ENCODE measurements around the gene CXCR5.

The CXCR5 gene

GRCh38 chr11:118873804-118874203, 9.9 kb upstream of the CXCR5 start:
- H3K9me3 ChIP-seq (ENCODE audit: control insufficient read depth, low read length) = no peaks in the 10 kb centered on the region
- H3K4me1 ChIP-seq (ENCODE audit: control insufficient read depth, insufficient read depth, low read length, poor library complexity, severe bottlenecking) = peaks cover 71% of the 10 kb centered on the region
- no peaks in the 10 kb centered on the region for H3K36me3 ChIP-seq (ENCODE audit: control insufficient read depth, insufficient read depth, low read length)
- DNase-seq = no peak
- no peaks in the 10 kb centered on the region for H3K27me3 ChIP-seq (replicated peaks; ENCODE audit: control insufficient read depth, insufficient read depth, low read length, poor library complexity, severe bottlenecking)
- H3K27ac ChIP-seq (ENCODE audit: insufficient read depth, low read length, poor library complexity, severe bottlenecking) = peak overlapping the region; percentile 23
- H3K4me3 ChIP-seq (ENCODE audit: insufficient read depth, low read depth, low read length, poor library complexity, severe bottlenecking) = no peak overlapping the region

DNA sequence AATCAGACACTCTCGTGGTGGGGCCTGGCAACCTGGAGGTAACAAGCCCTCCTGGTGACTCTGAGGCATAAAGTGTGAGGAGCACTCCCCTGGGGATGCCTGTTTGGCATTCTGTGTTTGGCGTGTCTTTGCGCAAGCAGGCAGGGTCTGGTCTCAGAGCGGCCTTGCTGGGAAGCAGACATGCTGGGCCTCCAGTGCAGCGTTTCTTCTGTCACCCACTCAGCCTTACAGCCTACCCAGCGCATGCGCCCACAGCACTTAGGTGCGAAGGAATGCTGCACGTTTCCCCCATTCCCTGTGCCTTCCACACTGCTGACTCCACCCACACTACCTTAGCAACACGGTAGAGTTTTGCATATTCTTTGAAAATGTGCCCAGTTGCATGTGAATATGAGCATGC, 7.4 kb upstream of the CXCR5 start:
- H3K27me3 ChIP-seq (replicated peaks; ENCODE audit: control insufficient read depth, insufficient read depth, low read length, poor library complexity, severe bottlenecking) = no peaks in the 10 kb centered on the region
- DNase-seq = no peak
- no peaks in the 10 kb centered on the region for H3K9me3 ChIP-seq (ENCODE audit: control insufficient read depth, low read length)
- peak overlapping the region; percentile 80 for H3K27ac ChIP-seq (ENCODE audit: insufficient read depth, low read length, poor library complexity, severe bottlenecking)
- peaks cover 65% of the 10 kb centered on the region for H3K4me1 ChIP-seq (ENCODE audit: control insufficient read depth, insufficient read depth, low read length, poor library complexity, severe bottlenecking)
- H3K4me3 ChIP-seq (ENCODE audit: insufficient read depth, low read depth, low read length, poor library complexity, severe bottlenecking) = peak overlapping the region; percentile 9
- H3K36me3 ChIP-seq (ENCODE audit: control insufficient read depth, insufficient read depth, low read length) = no peaks in the 10 kb centered on the region

GRCh38 chr11:118877487-118878162, 6.1 kb upstream of the CXCR5 start:
- H3K27me3 ChIP-seq (replicated peaks; ENCODE audit: control insufficient read depth, insufficient read depth, low read length, poor library complexity, severe bottlenecking) = no peaks in the 10 kb centered on the region
- peaks cover 67% of the 10 kb centered on the region for H3K4me1 ChIP-seq (ENCODE audit: control insufficient read depth, insufficient read depth, low read length, poor library complexity, severe bottlenecking)
- no peaks in the 10 kb centered on the region for H3K36me3 ChIP-seq (ENCODE audit: control insufficient read depth, insufficient read depth, low read length)
- peak overlapping the region; percentile 80 for H3K27ac ChIP-seq (ENCODE audit: insufficient read depth, low read length, poor library complexity, severe bottlenecking)
- no peak for DNase-seq
- no peaks in the 10 kb centered on the region for H3K9me3 ChIP-seq (ENCODE audit: control insufficient read depth, low read length)
- H3K4me3 ChIP-seq (ENCODE audit: insufficient read depth, low read depth, low read length, poor library complexity, severe bottlenecking) = no peak overlapping the region

GRCh38 chr11:118878163-118878563, 5.5 kb upstream of the CXCR5 start:
- H3K4me1 ChIP-seq (ENCODE audit: control insufficient read depth, insufficient read depth, low read length, poor library complexity, severe bottlenecking) = peaks cover 63% of the 10 kb centered on the region
- no peak overlapping the region for H3K4me3 ChIP-seq (ENCODE audit: insufficient read depth, low read depth, low read length, poor library complexity, severe bottlenecking)

GRCh38 chr11:118881228-118881627, 2.5 kb upstream of the CXCR5 start:
- Histone ChIP-seq H3K9me3 (ENCODE audit: control insufficient read depth, low read length) (no peaks in the 10 kb centered on the region), H3K36me3 (ENCODE audit: control insufficient read depth, insufficient read depth, low read length) (no peaks in the 10 kb centered on the region), H3K4me1 (ENCODE audit: control insufficient read depth, insufficient read depth, low read length, poor library complexity, severe bottlenecking) (peaks cover 54% of the 10 kb centered on the region), H3K4me3 (ENCODE audit: insufficient read depth, low read depth, low read length, poor library complexity, severe bottlenecking) (no peak overlapping the region), H3K27me3 (replicated peaks; ENCODE audit: control insufficient read depth, insufficient read depth, low read length, poor library complexity, severe bottlenecking) (no peaks in the 10 kb centered on the region), H3K27ac (ENCODE audit: insufficient read depth, low read length, poor library complexity, severe bottlenecking) (peak overlapping the region; percentile 18)
- no peak for DNase-seq

More at GRCh38 chr11:118878163-118878563, 5.5 kb upstream of the CXCR5 start:
- Histone ChIP-seq H3K27ac (ENCODE audit: insufficient read depth, low read length, poor library complexity, severe bottlenecking) (peak overlapping the region; percentile 80), H3K36me3 (ENCODE audit: control insufficient read depth, insufficient read depth, low read length) (no peaks in the 10 kb centered on the region), H3K27me3 (replicated peaks; ENCODE audit: control insufficient read depth, insufficient read depth, low read length, poor library complexity, severe bottlenecking) (no peaks in the 10 kb centered on the region), H3K9me3 (ENCODE audit: control insufficient read depth, low read length) (no peaks in the 10 kb centered on the region)
- peak in 1 of 3 donors; percentile 24 for DNase-seq

DNA sequence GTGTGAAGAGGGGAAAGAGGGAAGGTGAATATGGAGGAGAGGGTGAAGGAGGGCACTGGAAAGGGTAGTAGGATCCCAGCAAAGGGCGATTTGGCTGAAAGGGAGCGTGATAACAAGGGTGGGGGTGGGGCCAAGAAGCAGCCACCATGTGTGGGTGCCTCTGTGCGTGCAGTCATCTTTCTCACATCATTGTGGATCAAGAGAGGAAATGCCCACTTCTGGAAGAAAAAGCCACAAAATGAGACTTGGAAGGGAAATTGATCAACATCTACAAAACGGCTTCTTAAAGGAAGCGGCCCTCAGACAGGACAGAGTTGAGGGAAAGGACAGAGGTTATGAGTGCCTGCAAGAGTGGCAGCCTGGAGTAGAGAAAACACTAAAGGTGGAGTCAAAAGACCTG, 1.2 kb upstream of the CXCR5 start:
- Histone ChIP-seq H3K27ac (ENCODE audit: insufficient read depth, low read length, poor library complexity, severe bottlenecking) (peak overlapping the region; percentile 71), H3K36me3 (ENCODE audit: control insufficient read depth, insufficient read depth, low read length) (no peaks in the 10 kb centered on the region), H3K9me3 (ENCODE audit: control insufficient read depth, low read length) (no peaks in the 10 kb centered on the region), H3K27me3 (replicated peaks; ENCODE audit: control insufficient read depth, insufficient read depth, low read length, poor library complexity, severe bottlenecking) (no peaks in the 10 kb centered on the region), H3K4me1 (ENCODE audit: control insufficient read depth, insufficient read depth, low read length, poor library complexity, severe bottlenecking) (peaks cover 46% of the 10 kb centered on the region), H3K4me3 (ENCODE audit: insufficient read depth, low read depth, low read length, poor library complexity, severe bottlenecking) (no peak overlapping the region)
- no peak for DNase-seq

- no peaks in the 10 kb centered on the region for H3K9me3 ChIP-seq (ENCODE audit: control insufficient read depth, low read length)
- peaks cover 41% of the 10 kb centered on the region for H3K4me1 ChIP-seq (ENCODE audit: control insufficient read depth, insufficient read depth, low read length, poor library complexity, severe bottlenecking)
- H3K4me3 ChIP-seq (ENCODE audit: insufficient read depth, low read depth, low read length, poor library complexity, severe bottlenecking) = no peak overlapping the region
- no peaks in the 10 kb centered on the region for H3K36me3 ChIP-seq (ENCODE audit: control insufficient read depth, insufficient read depth, low read length)
- H3K27ac ChIP-seq (ENCODE audit: insufficient read depth, low read length, poor library complexity, severe bottlenecking) = peak overlapping the region; percentile 71
- DNase-seq = no peak
- H3K27me3 ChIP-seq (replicated peaks; ENCODE audit: control insufficient read depth, insufficient read depth, low read length, poor library complexity, severe bottlenecking) = no peaks in the 10 kb centered on the region
Measured at GRCh38 chr11:118883004-118883367, 706 bp upstream of the CXCR5 start.

GRCh38 chr11:118884875-118885274, 1.2 kb downstream of the CXCR5 start:
- Histone ChIP-seq H3K36me3 (ENCODE audit: control insufficient read depth, insufficient read depth, low read length) (no peaks in the 10 kb centered on the region), H3K27me3 (replicated peaks; ENCODE audit: control insufficient read depth, insufficient read depth, low read length, poor library complexity, severe bottlenecking) (no peaks in the 10 kb centered on the region), H3K4me1 (ENCODE audit: control insufficient read depth, insufficient read depth, low read length, poor library complexity, severe bottlenecking) (peaks cover 24% of the 10 kb centered on the region), H3K9me3 (ENCODE audit: control insufficient read depth, low read length) (no peaks in the 10 kb centered on the region), H3K27ac (ENCODE audit: insufficient read depth, low read length, poor library complexity, severe bottlenecking) (peak overlapping the region; percentile 71), H3K4me3 (ENCODE audit: insufficient read depth, low read depth, low read length, poor library complexity, severe bottlenecking) (peak overlapping the region; percentile 39)
- DNase-seq = no peak

DNA sequence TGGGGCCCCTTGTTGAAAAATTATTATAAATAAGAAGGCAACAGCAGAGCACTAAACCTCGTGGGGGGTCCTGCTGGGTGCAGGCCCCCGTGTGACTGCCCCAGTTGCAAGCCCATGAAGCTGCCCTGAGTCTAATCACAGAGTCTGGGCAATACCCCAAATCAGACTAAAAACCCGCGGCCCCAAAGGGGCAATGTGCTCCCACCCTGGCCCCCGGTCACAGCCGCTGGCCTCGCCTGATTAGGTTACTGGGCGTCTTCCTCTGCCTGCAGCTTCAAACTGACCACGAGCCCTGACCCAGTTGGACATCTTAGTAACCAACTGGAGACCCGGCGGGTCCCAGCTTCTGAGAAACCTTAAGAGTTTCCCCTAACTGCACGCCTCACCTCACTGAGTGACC, 1.6 kb downstream of the CXCR5 start:
- Histone ChIP-seq H3K27ac (ENCODE audit: insufficient read depth, low read length, poor library complexity, severe bottlenecking) (peak overlapping the region; percentile 71), H3K9me3 (ENCODE audit: control insufficient read depth, low read length) (no peaks in the 10 kb centered on the region), H3K36me3 (ENCODE audit: control insufficient read depth, insufficient read depth, low read length) (no peaks in the 10 kb centered on the region), H3K27me3 (replicated peaks; ENCODE audit: control insufficient read depth, insufficient read depth, low read length, poor library complexity, severe bottlenecking) (no peaks in the 10 kb centered on the region), H3K4me1 (ENCODE audit: control insufficient read depth, insufficient read depth, low read length, poor library complexity, severe bottlenecking) (peaks cover 24% of the 10 kb centered on the region), H3K4me3 (ENCODE audit: insufficient read depth, low read depth, low read length, poor library complexity, severe bottlenecking) (peak overlapping the region; percentile 39)
- no peak for DNase-seq

DNA sequence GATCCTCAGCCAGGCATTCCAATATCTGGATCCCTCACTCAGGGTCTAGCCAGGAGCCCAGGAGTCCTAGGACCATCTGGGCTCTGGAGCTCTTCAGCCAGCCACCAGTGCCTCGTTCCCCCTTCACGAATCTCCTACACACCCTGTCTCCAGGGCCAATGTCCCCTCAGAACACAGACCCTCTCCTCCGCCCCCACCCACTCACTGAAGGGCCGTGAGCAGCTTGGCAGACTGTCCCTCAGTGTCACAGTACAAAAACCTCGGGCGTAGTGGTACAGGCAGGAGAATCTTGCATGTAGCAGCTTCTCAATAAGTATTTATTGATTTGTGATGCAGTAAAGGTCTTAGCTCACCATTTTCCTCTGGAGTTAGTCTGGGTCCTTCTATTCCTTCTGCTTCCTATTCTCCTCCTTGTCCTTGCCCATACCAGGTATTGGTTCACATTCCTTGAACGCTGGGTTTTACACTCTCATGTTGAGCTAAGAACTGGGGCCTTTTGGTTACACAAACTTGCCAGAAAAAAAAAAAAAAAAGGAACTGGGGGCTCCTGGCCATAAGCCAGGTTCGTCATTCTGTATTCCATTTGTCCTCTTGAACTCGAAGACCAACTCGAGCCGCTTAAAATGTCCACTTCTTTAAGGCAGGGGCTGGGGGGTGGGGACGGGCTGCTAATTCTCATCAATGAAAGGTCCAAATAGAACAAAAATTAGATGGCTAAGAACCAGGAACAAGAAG, 2.3 kb downstream of the CXCR5 start:
- no peaks in the 10 kb centered on the region for H3K9me3 ChIP-seq (ENCODE audit: control insufficient read depth, low read length)
- H3K27me3 ChIP-seq (replicated peaks; ENCODE audit: control insufficient read depth, insufficient read depth, low read length, poor library complexity, severe bottlenecking) = no peaks in the 10 kb centered on the region
- DNase-seq = no peak
- H3K4me3 ChIP-seq (ENCODE audit: insufficient read depth, low read depth, low read length, poor library complexity, severe bottlenecking) = peak overlapping the region; percentile 39
- peaks cover 24% of the 10 kb centered on the region for H3K4me1 ChIP-seq (ENCODE audit: control insufficient read depth, insufficient read depth, low read length, poor library complexity, severe bottlenecking)
- H3K27ac ChIP-seq (ENCODE audit: insufficient read depth, low read length, poor library complexity, severe bottlenecking) = peak overlapping the region; percentile 71
- H3K36me3 ChIP-seq (ENCODE audit: control insufficient read depth, insufficient read depth, low read length) = no peaks in the 10 kb centered on the region
